GM10266 (cell line): ENCODE measurements around the gene EWSR1.

Source experiments
- DNase-seq: peaks from one replicate; pipeline ENCODE4 v3.0.0; 2012; ENCODE audit errors: extremely low spot score
- CTCF ChIP-seq: IDR thresholded peaks from 2 replicates; pipeline ENCODE4 v1.5.1; 2012; ENCODE audit warnings: mild to moderate bottlenecking, low read depth; ENCODE audit not compliant: control insufficient read depth, insufficient read depth; ENCODE audit errors: missing control alignments

EWSR1 gene

GRCh38 chr22:29316141-29316828 lies 48.2 kb downstream of the EWSR1 start:
- DNase-seq = no peak
- TF ChIP-seq CTCF = no peak

GRCh38 chr22:29317827-29318454 lies 49.9 kb downstream of the EWSR1 start:
- TF ChIP-seq CTCF = no peak
- no peak for DNase-seq

GRCh38 chr22:29319072-29319471 lies 51.0 kb downstream of the EWSR1 start:
- DNase-seq = no peak
- TF ChIP-seq CTCF = no peak

- TF ChIP-seq CTCF = peak; percentile 2
- no peak for DNase-seq
Measured at GRCh38 chr22:29320546-29320945, 52.5 kb downstream of the EWSR1 start.

- TF ChIP-seq CTCF = no peak
- DNase-seq = no peak
Measured at GRCh38 chr22:29323641-29324040, 55.6 kb downstream of the EWSR1 start.

- TF ChIP-seq CTCF = no peak
- no peak for DNase-seq
Measured at GRCh38 chr22:29325356-29325755, 57.3 kb downstream of the EWSR1 start.

GRCh38 chr22:29325785-29326315 lies 57.8 kb downstream of the EWSR1 start:
- TF ChIP-seq CTCF = no peak
- no peak for DNase-seq
